Astrocyte (in vitro differentiated cells and primary cell): Measurements from ENCODE around the gene EIF4EBP3. TPM values are rescaled to one million over a fixed set of nuclear protein-coding genes. Genes with fewer than 3 reads are reported as not detected.
A peak's percentile ranks its signal among the peaks of the same experiment; 100 is the strongest.

Source experiments
- DNase-seq: peaks from one replicate; pipeline ENCODE4 v3.0.0-alpha.2; 2010; ENCODE audit warnings: low read depth
- FAIRE-seq: peaks from 2 replicates; lab custom pipeline; 2011; peaks lifted over from hg19 to GRCh38; lab: Jason Lieb, UNC
- H2AFZ ChIP-seq: 2 replicates; pipeline ENCODE4 v1.6.0; 2012; ENCODE audit warnings: low read depth, low read length, inconsistent platforms
- H3K27ac ChIP-seq: 2 replicates; pipeline ENCODE4 v1.5.1; 2011; ENCODE audit warnings: low read depth, low read length, inconsistent platforms
- H3K27me3 ChIP-seq: 2 replicates; pipeline ENCODE4 v1.6.0; 2011; ENCODE audit warnings: low read length, inconsistent platforms; ENCODE audit not compliant: insufficient read depth
- H3K36me3 ChIP-seq: 2 replicates; pipeline ENCODE4 v1.5.1; 2011; ENCODE audit warnings: low read length, inconsistent platforms; ENCODE audit not compliant: insufficient read depth
- H3K4me1 ChIP-seq: 2 replicates; pipeline ENCODE4 v1.5.1; 2011; ENCODE audit warnings: low read length, inconsistent platforms; ENCODE audit not compliant: insufficient read depth
- H3K4me2 ChIP-seq: 2 replicates; pipeline ENCODE4 v1.6.0; 2012; ENCODE audit warnings: low read length, inconsistent platforms
- H3K4me3 ChIP-seq: 2 replicates; pipeline ENCODE4 v1.5.1; 2011; ENCODE audit warnings: low read depth, mild to moderate bottlenecking, low read length, inconsistent platforms; ENCODE audit not compliant: insufficient read depth
- H3K79me2 ChIP-seq: 2 replicates; pipeline ENCODE4 v1.6.0; 2012; ENCODE audit warnings: mild to moderate bottlenecking, low read length, inconsistent platforms; ENCODE audit not compliant: insufficient read depth
- H3K9ac ChIP-seq: 2 replicates; pipeline ENCODE4 v1.6.0; 2012; ENCODE audit warnings: mild to moderate bottlenecking, low read length, inconsistent platforms
- H3K9me3 ChIP-seq: 2 replicates; pipeline ENCODE4 v1.5.1; 2012; ENCODE audit warnings: low read depth, mild to moderate bottlenecking, low read length, inconsistent platforms; ENCODE audit not compliant: insufficient read depth
- H4K20me1 ChIP-seq: 2 replicates; pipeline ENCODE4 v1.6.0; 2012; ENCODE audit warnings: low read length, inconsistent platforms; ENCODE audit not compliant: insufficient read depth
- H3K27ac Mint-ChIP-seq: one replicate; pipeline ENCODE4 v1.8.0; 2021; ENCODE audit warnings: mild to moderate bottlenecking, mixed read lengths; ENCODE audit not compliant: unreplicated experiment
- H3K27me3 Mint-ChIP-seq: one replicate; pipeline ENCODE4 v1.8.0; 2021; ENCODE audit warnings: low read depth, mixed read lengths; ENCODE audit not compliant: unreplicated experiment
- H3K36me3 Mint-ChIP-seq: one replicate; pipeline ENCODE4 v1.8.0; 2021; ENCODE audit warnings: low read depth, mixed read lengths; ENCODE audit not compliant: unreplicated experiment
- H3K4me1 Mint-ChIP-seq: one replicate; pipeline ENCODE4 v1.8.0; 2021; ENCODE audit warnings: low read depth, mixed read lengths; ENCODE audit not compliant: unreplicated experiment
- H3K4me3 Mint-ChIP-seq: one replicate; pipeline ENCODE4 v1.8.0; 2021; ENCODE audit warnings: mild to moderate bottlenecking, moderate library complexity, mixed read lengths; ENCODE audit not compliant: unreplicated experiment
- H3K9me3 Mint-ChIP-seq: one replicate; pipeline ENCODE4 v1.8.0; 2021; ENCODE audit warnings: mild to moderate bottlenecking, mixed read lengths; ENCODE audit not compliant: unreplicated experiment
- CTCF ChIP-seq: IDR thresholded peaks from 2 replicates; pipeline ENCODE4 v1.5.1; 2011; ENCODE audit warnings: low read depth, mild to moderate bottlenecking, inconsistent platforms, low read length, moderate library complexity; ENCODE audit not compliant: insufficient read depth
- EZH2 ChIP-seq: IDR thresholded peaks from 2 replicates; pipeline ENCODE4 v1.6.1; 2012; ENCODE audit warnings: mild to moderate bottlenecking, low read length, inconsistent platforms; ENCODE audit not compliant: insufficient read depth
- total RNA-seq: library from RNA; stranded (reverse); gene quantifications from 2 replicates; pipeline ENCODE4 v1.2.1, GENCODE V29; 2021

The EIF4EBP3 gene
- total RNA-seq, 1 donor from 2014 or later = 3.6 TPM

GRCh38 chr5:140548300-140548688, 832 bp downstream of the EIF4EBP3 start:
- Histone ChIP-seq H3K79me2 (peaks cover 15% of the 10 kb centered on the region), H4K20me1 (peaks cover 53% of the 10 kb centered on the region), H3K4me2 (peak overlapping the region; percentile 83), H3K27me3 (no peaks in the 10 kb centered on the region), H3K4me3 (no peak overlapping the region), H2AFZ (no peak overlapping the region), H3K4me1 (peaks cover 16% of the 10 kb centered on the region), H3K27ac (peak overlapping the region; percentile 44), H3K36me3 (peaks cover 39% of the 10 kb centered on the region), H3K9ac (peak overlapping the region; percentile 47), H3K9me3 (no peaks in the 10 kb centered on the region)
- peaks cover 24% of the 10 kb centered on the region for H3K4me1 Mint-ChIP-seq
- H3K9me3 Mint-ChIP-seq = no peaks in the 10 kb centered on the region
- no peak for DNase-seq
- TF ChIP-seq CTCF (no peak), EZH2 (no peak)
- H3K36me3 Mint-ChIP-seq = peaks cover 32% of the 10 kb centered on the region
- no peak for FAIRE-seq
- no peaks in the 10 kb centered on the region for H3K27me3 Mint-ChIP-seq
- H3K27ac Mint-ChIP-seq = peak overlapping the region; percentile 94
- peak overlapping the region; percentile 73 for H3K4me3 Mint-ChIP-seq

- Histone ChIP-seq H3K4me1 (peaks cover 21% of the 10 kb centered on the region), H3K9me3 (no peaks in the 10 kb centered on the region), H2AFZ (no peak overlapping the region), H3K27me3 (no peaks in the 10 kb centered on the region), H3K4me3 (no peak overlapping the region), H3K36me3 (peaks cover 41% of the 10 kb centered on the region), H3K79me2 (peaks cover 20% of the 10 kb centered on the region), H4K20me1 (peaks cover 58% of the 10 kb centered on the region), H3K9ac (no peak overlapping the region), H3K27ac (no peak overlapping the region), H3K4me2 (no peak overlapping the region)
- Mint-ChIP-seq H3K9me3 (no peaks in the 10 kb centered on the region), H3K4me3 (peak overlapping the region; percentile 31), H3K36me3 (peaks cover 36% of the 10 kb centered on the region), H3K4me1 (peaks cover 29% of the 10 kb centered on the region), H3K27ac (peak overlapping the region; percentile 94), H3K27me3 (no peaks in the 10 kb centered on the region)
- DNase-seq (no peak), FAIRE-seq (no peak)
- TF ChIP-seq EZH2 = no peak
Measured at GRCh38 chr5:140548791-140549190, 1.3 kb downstream of the EIF4EBP3 start.

- TF ChIP-seq CTCF = no peak
- TF ChIP-seq EZH2 = no peak
- Mint-ChIP-seq H3K27me3 (no peaks in the 10 kb centered on the region), H3K27ac (peak overlapping the region; percentile 81), H3K4me3 (no peak overlapping the region), H3K9me3 (no peaks in the 10 kb centered on the region), H3K4me1 (peaks cover 36% of the 10 kb centered on the region), H3K36me3 (peaks cover 35% of the 10 kb centered on the region)
- Histone ChIP-seq H3K27ac (no peak overlapping the region), H2AFZ (no peak overlapping the region), H3K4me3 (no peak overlapping the region), H3K36me3 (peaks cover 39% of the 10 kb centered on the region), H3K79me2 (peaks cover 27% of the 10 kb centered on the region), H4K20me1 (peaks cover 65% of the 10 kb centered on the region), H3K9me3 (no peaks in the 10 kb centered on the region), H3K9ac (no peak overlapping the region), H3K4me1 (peaks cover 23% of the 10 kb centered on the region), H3K4me2 (no peak overlapping the region), H3K27me3 (no peaks in the 10 kb centered on the region)
- no peak for FAIRE-seq
- no peak for DNase-seq
Measured at GRCh38 chr5:140549237-140550144, 2.0 kb downstream of the EIF4EBP3 start.
